Suprapubic skin (tissue), 4 donors: ENCODE data around the gene ARID1B.

Source experiments
- POLR2A ChIP-seq, 2 donors: fragments of 450-650 bp; IDR thresholded peaks; one replicate each; pipeline ENCODE4 v1.6.1; 2017; ENCODE audit warnings: antibody characterized with exemption in 2 of 2, mild to moderate bottlenecking in 2 of 2, moderate library complexity in 2 of 2
- POLR2AphosphoS5 ChIP-seq, 3 donors: sonication (generic); formaldehyde crosslinking; IDR thresholded peaks; one replicate each; pipeline ENCODE4 v1.6.1; 2017; ENCODE audit warnings: antibody characterized with exemption in 3 of 3
- TF ChIP-seq, protein P1 (sequence below), 2 donors: fragments of 200-600 bp in 1 of 2; fragments of 450-650 bp in 1 of 2; sonication (generic) in 1 of 2; IDR thresholded peaks; one replicate each; pipeline ENCODE4 v1.5.1; 2016 to 2019; ENCODE audit warnings: antibody characterized with exemption in 2 of 2, mild to moderate bottlenecking in 1 of 2, moderate library complexity in 1 of 2

DNA sequence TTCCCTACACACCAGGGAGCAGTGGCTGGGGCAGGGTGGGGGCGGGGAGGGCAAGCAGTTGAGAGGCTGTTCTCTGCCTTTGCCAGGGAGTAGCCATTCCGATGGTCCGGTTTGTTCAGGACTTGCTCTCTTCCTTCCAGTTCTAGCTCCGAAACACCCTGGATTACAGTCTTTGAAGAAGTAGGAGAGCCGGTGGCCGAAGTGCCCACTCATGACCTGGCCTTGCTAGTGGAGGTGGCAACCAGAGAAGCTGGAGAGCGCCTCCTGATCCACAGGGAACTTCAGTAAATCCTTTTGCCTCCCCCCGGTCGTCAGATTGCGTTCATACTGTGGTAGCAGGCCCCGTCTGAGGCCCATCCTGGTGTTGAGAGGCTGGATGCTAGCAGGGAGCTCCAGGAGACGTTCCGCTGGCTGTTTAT, 92.8 kb downstream of the ARID1B start:
- TF ChIP-seq, protein P1, sequence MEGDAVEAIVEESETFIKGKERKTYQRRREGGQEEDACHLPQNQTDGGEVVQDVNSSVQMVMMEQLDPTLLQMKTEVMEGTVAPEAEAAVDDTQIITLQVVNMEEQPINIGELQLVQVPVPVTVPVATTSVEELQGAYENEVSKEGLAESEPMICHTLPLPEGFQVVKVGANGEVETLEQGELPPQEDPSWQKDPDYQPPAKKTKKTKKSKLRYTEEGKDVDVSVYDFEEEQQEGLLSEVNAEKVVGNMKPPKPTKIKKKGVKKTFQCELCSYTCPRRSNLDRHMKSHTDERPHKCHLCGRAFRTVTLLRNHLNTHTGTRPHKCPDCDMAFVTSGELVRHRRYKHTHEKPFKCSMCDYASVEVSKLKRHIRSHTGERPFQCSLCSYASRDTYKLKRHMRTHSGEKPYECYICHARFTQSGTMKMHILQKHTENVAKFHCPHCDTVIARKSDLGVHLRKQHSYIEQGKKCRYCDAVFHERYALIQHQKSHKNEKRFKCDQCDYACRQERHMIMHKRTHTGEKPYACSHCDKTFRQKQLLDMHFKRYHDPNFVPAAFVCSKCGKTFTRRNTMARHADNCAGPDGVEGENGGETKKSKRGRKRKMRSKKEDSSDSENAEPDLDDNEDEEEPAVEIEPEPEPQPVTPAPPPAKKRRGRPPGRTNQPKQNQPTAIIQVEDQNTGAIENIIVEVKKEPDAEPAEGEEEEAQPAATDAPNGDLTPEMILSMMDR (IDR thresholded peaks at IDR 0.05): no peak
- TF ChIP-seq POLR2A (IDR thresholded peaks at IDR 0.05) (no peak), POLR2AphosphoS5 (IDR thresholded peaks at IDR 0.05) (no peak)
